GM19328 (cell line): Measurements from ENCODE around the gene TSHZ2.
"Not testable (repeated sequence)": the region's sequence is repeated elsewhere in the genome, so short reads cannot be mapped to it uniquely, and the experiment has no call there.

ENCODE experiments used
- ATAC-seq: cut with Tn5 transposase; IDR thresholded peaks from one replicate; pipeline ENCODE4 v1.9.1; 2021; ENCODE audit warnings: mild to moderate bottlenecking, moderate library complexity; ENCODE audit not compliant: unreplicated experiment

The TSHZ2 gene

DNA sequence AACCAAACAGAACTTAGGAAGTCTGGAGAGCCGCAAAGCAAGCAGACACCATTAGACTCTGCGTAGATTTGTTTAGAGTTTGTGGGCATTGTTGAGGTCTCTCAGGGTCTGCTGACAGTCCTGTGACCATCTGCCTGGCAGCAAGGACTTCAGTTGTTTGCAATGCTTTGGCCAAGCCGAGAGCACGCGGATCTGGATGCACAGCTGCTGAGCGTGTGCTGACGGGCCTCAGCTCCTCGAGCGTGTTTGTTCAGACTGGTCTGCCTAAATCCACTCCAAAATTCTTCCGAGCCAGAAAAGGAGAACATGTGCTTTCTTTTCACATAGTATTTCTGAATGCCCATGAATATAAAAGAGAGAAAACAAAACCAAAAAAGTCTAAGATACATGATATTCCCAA lies 462.5 kb downstream of the TSHZ2 start:
- no peak for ATAC-seq

DNA sequence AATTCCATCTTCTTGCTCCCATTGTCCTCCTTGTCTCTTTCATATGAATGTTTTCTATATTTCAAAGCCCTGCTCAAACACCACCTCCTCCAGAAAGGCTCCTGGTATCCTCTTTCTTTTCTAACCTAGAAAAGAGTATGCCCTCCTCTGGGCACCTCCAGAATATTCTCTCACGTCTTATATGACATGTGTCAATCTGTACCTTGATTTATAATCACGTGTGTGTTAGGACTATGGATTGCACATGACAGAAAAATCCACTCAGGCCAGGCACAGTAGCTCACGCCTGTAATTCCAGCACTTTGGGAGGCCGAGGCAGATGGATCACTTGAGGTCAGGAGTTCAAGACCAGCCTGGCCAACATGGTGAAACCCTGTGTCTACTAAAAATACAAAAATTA lies 464.8 kb downstream of the TSHZ2 start:
- ATAC-seq = not testable (repeated sequence)

DNA sequence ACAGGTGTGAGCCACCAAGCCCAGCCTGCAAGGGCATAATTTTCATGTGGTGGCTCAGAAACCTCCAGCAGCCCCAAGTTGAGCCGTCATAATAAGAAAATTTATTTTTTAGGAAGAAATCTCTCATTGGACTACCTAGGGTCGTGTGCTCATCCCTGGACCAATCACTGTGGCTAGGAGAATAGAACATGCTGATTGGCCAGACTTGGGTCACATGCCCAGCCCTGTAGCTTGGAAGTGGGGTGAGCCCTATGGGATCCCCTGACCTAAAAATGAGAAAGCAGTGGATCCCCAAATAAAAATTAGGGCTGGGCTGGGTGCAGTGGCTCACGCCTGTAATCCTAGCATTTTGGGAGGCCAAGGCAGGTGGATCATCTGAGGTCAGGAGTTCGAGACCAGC lies 466.2 kb downstream of the TSHZ2 start:
- ATAC-seq = no peak

DNA sequence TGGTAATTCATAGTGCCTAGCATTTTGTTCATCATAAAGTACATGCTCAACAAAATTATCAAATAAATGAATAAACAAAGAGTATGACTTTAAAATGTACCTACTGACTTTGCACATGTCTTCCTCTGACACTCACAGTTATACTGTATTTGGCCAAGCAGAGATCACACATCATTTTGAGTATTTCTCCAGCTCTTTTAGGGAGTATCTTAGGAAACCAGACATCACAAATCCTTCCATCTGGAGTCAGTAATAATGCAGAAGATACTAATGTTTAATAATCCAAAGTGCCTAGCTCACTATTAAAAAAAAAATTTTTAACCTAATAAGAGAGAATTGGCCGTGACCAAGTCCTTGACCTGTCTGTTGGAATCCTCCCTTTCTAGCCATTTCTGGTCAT lies 466.9 kb downstream of the TSHZ2 start:
- no peak for ATAC-seq

DNA sequence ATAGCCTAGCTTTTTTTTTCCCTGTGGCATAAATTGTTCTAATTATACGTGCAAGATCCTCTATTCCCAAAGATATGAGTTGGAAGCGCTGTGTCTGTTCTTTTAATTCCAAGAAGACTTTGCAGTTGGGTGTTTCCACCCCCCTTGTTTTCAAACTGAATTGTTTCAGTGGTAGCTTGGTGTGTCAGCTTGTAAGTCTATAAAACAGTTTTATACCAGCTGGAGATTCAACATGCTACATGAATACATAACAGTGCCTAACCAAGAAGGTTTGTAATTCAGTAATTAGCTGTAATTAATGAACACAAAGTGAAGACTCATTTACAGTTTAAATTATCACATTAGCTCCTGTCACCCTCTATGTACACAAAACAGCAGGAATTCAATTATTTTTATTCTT lies 467.5 kb downstream of the TSHZ2 start:
- ATAC-seq = no peak

DNA sequence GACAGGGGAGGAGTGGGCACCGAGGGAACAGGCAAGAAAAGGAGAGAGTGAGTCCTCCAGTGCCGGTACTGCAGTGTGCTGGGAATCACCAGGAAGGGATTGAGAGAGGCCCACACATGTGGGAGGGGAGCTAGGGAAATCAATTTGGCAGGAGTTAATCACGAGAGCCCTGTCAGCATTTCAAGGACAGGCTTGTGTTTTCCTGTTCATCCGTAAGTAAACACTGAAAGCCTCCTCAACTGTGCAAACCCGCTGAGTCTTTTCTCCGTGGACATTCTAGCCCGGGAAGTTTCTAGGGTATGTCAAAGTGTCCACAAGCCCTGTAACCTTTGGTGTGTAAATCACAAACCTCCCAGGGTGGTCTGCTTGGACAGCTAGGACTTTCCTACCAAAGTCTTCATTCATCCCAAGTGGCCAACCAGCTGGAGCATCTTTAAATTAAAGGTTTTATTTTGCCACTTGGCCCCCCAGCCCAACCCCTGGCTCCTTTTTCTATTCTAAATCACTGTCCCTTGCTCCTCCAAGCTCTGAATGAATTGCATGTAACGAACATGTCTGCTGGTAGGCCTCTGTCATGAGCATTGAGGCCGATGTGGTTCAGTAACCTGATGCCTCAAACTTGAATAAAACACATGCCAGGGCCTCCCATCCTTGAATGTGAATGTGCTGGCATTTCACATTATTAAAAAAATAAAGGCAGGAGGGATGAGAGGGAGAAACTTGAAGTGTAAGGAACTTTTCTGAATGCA lies 472.4 kb downstream of the TSHZ2 start:
- ATAC-seq = no peak

DNA sequence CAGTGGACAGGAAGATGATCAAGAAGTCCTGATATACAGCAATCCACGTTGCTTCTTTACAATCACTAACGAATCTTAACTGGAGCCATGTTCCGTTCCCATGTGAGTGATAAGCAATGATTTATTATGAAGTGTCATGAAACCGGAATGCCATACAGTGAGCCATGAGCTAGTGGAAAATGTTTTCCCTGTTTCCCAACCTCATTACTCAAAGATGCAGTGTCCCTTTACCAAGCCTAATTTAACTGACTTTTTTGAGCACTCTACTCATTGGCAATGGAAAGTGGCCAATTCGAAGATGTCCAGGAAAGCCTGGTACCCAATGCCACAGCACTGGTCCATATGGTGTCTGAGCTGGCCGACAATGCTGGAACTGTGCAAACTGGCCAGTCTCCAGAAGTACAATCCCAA lies 473.2 kb downstream of the TSHZ2 start:
- no peak for ATAC-seq

DNA sequence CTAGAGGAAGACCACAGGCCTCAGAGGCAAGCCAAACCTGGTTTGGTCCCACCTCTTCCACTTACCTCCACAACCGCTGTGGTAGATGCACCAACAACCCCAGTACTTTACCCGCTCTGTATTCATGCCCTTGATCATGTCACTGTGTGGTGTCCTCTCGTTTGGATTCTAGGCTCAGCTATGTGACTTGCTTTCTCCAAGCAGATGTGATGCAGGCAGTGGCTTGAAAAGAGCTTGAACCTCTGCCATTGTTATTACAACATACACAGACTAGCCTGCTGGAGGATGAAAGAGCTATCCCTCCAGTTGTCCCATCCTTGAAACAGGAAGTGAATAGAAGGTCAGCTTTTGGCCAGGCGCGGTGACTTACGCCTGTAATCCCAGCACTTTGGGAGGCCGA lies 473.8 kb downstream of the TSHZ2 start:
- no peak for ATAC-seq

DNA sequence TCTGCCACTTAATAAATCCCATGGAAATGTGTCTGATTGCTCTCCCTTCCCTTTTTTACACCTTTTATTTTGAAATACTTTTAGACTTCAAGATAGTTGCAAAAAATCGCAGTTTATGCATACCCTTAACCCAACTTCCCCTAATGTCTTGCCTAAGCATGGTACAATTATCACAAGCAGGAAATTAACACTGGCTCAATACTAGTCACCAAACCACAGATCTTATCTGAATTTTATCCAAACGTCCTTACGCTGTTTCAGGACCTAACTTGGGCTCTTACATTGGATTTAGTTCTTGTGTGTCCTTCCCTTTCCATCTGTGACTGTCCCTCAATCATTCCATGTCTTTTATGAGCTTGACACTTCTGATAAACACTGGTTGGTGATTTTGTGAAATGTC lies 475.2 kb downstream of the TSHZ2 start:
- ATAC-seq = no peak

DNA sequence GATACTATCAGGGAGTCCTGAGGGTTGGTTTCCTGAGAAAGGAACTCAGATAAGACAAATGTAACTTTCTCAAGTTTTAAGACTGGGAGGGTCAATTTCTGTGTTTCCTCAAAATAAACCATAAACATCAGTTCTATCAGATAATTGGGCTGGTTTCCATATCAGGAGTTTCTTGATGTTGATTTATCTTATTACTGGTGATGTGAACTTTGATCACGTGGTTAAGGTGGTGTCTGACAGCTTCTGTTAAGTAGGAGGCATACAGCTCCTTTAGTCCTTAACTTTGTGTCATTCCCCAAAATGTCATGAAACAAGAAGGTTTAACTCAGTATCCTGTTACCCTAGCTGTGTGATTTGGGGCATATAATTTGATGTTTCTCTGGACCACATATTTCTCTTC lies 476.3 kb downstream of the TSHZ2 start:
- no peak for ATAC-seq

DNA sequence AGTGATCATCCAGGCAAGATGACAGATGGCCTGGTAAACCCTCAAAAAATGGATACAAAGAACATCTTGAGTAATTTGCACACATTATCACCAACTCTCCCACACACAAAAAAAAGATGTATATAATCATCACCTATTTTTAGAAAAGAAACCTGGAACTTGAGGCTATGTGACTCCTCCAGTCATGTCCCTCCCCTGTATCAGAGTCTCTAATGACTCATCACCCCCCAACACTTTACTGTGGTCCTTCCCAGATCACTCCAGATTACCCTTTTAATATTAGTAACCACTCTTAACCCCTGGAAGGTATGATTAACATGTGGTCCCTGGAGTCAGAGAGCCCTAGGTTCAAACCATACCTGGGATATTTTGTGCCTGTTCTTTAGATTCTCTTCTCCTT lies 476.7 kb downstream of the TSHZ2 start:
- ATAC-seq = no peak

DNA sequence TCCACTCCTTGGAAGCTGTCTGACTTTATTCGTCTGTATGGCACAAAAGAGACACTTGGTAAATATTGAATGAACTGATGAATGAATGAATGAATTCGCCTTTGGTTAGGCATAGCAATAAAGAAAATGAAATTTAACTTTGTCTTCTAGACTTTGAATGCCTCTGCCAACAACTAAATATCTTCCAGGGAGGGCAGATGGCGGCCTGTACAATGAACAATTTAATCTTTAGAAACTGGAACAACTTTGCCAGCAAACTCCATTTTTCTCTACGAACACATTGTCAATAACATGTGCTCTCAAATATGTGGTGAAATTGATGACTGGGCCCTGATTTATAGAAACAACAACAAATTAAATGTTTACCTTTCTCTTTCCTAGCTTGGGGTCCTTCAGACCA lies 480.9 kb downstream of the TSHZ2 start:
- no peak for ATAC-seq

DNA sequence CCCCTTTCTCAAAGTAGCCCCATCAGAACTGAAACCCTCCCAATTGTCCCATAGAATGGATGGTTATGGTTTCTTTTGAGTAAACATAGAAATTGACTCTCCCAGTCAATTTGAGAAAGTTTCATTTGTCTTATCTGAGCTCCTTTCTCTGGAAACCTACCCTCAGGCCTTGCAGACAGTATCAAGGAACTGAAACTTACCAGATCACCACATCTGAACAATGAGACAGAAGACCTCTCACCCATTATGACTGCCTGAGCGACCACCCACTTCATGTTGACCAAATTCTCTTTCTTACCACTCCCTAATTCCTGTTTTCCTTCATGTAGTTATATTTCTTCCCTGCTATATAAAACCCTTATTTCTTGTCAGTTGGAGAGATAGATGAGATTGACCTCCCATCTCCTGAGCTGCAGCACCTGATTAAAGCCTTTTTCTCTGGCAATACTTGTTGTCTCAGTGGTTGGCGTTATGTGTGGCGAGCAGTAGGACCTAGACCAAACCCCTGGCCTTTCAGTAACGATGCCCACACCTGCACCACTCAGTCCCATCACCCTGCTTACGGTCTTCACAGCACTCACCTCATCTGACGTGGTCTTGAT lies 482.6 kb downstream of the TSHZ2 start:
- no peak for ATAC-seq

DNA sequence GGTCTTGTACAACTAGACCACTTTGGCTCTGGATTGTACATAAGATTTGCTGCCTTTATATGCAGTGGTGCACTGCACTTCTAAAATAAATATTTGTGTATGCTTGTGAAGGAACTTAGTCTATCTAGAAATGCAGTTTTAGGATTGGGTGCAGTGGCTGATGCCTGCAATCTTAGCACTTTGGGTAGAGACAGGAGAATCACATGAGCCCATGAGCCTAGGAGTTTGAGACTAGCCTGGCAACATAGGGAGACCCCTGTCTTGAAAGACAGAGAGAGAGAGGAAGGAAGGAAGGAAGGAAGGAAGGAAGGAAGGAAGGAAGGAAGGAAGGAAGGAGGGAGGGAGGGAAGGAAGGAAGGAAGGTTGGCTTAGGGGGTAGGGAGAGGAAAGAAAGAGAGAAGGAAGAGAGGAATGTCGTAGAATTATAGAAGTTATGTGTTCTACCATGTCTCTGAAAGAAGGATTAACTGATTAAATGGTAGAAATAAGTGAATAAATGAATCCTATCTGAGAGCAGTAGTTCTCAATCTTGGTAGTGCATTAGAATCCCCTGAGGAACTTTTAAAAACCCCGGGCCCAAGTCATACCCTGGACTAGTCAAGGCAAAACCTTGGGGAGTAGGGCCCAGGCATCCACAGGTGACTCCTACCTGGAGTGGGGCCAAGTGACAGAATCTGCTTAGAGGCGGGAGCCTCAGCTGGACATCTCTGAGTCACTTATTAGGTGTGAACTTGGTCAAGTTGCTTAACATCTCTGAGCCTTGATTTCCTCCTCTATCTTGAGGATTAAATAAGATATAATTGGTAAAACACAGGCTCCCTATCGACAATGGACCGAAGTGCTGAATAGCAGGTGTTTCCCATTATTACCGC lies 491.2 kb downstream of the TSHZ2 start:
- no peak for ATAC-seq

DNA sequence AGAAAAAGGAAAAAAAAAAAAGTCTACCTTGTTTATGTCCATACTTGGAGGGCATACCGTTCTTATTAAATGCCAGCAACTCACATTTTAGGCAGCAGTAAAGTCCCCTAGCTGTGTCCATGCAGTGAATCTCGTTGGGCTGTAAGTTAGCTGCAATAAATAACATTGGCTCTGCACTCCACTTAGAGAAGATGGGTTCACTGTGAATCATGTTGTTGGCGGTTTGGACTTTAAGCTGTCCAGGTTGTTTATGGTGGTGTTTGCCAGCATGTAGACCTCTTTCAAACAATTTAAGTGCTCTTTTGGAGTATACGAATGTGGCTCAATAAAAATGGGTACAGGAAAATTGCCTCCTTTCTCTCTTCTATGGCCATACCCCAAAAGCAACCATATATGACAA lies 494.1 kb downstream of the TSHZ2 start:
- ATAC-seq = no peak

DNA sequence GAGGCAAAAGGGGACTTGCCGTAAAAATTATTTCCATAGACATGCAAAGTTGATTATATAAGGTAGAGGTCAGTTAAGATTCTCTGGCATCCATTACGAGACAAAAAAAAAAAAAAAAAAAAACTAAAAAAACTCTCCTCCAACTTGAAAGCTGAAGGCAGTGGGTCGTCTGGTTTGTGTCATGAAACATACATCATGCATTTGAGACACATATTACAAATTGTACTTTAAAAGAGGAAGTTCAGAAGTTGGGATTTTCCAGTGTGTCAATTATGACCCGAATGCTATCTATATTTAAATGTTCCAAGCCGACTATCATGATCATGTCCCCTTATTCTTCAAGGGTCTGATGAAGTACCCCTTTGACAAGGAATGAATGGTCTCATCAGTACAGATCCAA lies 496.4 kb downstream of the TSHZ2 start:
- ATAC-seq = no peak

DNA sequence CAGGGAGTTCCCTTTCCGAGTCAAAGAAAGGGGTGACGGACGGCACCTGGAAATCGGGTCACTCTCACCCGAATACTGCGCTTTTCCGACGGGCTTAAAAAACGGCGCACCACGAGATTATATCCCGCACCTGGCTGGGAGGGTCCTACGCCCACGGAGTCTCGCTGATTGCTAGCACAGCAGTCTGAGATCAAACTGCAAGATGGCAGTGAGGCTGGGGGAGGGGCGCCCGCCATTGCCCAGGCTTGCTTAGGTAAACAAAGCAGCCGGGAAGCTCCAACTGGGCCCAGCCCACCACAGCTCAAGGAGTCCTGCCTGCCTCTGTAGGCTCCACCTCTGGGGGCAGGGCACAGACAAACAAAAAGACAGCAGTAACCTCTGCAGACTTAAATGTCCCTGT lies 500.7 kb downstream of the TSHZ2 start:
- not testable (repeated sequence) for ATAC-seq

DNA sequence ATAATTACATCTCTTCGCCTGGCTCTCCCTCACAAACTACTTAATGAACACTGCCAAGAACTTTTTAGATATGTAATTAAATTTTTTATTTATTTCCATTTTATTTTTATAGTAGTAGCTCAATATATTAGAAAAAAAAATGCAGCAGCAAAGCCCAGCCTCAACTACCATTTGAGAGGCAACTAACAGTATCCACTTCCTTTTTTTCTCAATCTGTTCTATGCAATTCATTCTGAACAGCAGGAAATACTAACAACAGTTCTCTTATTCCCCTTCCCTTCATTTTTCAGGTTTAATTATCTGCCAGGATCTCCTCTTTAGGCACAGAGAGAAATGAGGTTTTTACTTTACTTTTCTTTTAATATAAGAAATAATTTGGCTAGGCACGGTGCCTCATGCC lies 508.8 kb downstream of the TSHZ2 start:
- ATAC-seq = no peak

DNA sequence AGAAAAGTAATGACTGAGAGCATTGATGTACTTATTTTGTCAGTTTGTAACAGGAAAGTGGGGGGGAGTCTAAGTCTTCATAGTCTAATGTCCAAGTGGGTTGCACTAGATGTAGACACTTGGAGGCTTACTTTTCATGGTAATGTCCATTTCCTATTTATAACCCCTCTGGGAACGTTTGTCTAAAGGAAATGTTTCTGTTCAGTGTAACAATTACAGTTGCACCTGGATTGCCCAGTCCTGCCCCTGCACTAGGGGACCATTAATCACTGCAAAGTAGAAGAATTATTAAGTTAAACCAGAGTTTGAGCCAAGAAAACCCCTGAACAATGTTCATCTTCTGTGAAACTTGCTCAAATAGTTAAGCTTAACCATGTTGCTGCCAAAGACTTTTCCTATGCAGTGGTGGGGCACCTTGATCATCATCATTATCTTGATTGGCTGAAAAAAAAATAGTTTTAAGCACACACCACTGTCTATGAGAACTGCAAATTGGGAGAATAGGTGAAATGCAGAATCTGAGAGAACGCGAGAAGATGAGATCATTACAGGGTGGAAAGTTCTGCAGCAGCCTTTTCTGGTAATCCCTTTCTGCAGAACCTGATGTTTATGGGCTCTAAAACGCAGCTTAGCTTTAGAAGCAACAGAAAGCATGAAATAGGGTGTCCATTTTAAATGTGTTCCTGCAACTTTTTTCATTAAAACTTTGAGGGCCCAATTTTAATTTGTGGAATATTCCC lies 515.5 kb downstream of the TSHZ2 start:
- no peak for ATAC-seq

DNA sequence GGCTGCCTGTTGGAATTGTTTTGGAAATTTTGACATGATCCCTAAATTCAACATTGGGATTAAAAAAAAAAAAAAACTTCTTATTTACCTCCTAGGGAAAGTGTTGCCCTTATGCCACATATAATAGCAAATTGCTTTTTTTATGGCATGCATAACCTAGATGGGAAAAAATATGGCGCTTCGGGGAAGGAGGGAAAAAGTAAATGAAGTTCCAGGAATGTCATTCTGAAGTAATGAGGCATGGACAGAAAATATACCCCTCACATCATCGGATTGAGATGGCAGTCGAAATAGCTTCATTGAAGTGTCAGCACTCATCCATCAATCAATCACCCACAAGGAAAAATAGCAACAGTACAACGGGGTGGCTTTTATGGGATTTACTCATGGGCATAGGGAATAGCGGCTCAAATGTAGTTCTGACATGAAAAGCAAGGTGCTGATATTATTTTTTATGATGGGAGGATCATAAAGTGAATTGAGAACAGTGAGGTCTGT lies 516.7 kb downstream of the TSHZ2 start:
- no peak for ATAC-seq

DNA sequence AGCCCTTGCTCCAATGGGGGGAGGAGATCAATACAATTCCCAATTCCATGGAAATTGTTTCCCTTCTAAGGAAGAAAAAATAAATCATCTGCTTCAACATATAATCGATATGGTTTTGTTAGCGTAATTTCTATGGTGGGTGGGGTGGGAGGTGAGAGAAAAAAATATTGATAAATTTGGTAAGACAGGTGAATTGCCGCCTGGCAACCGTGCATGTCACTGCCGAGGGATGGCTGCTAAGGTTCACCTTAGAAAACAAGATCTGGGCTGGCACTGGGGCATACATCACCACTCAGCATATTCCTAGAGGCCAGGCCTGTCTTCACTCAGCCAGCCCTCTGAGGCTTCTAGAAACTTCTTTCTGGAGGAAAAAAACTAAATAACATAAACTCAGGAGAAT lies 517.4 kb downstream of the TSHZ2 start:
- no peak for ATAC-seq
